RWPE2 (cell line): ENCODE measurements around the gene PDGFRB.
A peak's percentile ranks its signal among the peaks of the same experiment; 100 is the strongest.

Source experiments
- ATAC-seq: fragments of 200-7000 bp; cut with Tn5 transposase; 3 replicates; pipeline ENCODE4 v1.9.1; 2021; ENCODE audit warnings: low read depth
- DNase-seq: peaks from one replicate; pipeline ENCODE4 v3.0.0-alpha.2; 2020; ENCODE audit warnings: low spot score
- H3K27ac ChIP-seq: fragments of 450-650 bp; 2 replicates; pipeline ENCODE4 v1.5.1; 2017; ENCODE audit warnings: mild to moderate bottlenecking; ENCODE audit not compliant: poor library complexity, severe bottlenecking
- H3K27me3 ChIP-seq: fragments of 250-450 bp; sonication (Bioruptor Pico); 2 replicates; pipeline ENCODE4 v1.5.1; 2021; ENCODE audit warnings: mild to moderate bottlenecking, moderate library complexity; ENCODE audit not compliant: insufficient read depth, poor library complexity, severe bottlenecking
- H3K36me3 ChIP-seq: fragments of 250-450 bp; sonication (Bioruptor Pico); 2 replicates; pipeline ENCODE4 v1.5.1; 2020; ENCODE audit warnings: low read depth, mild to moderate bottlenecking, moderate library complexity
- H3K4me1 ChIP-seq: fragments of 250-450 bp; sonication (Bioruptor Pico); 2 replicates; pipeline ENCODE4 v1.5.1; 2021; ENCODE audit warnings: mild to moderate bottlenecking, moderate library complexity; ENCODE audit not compliant: insufficient read depth, poor library complexity, severe bottlenecking
- H3K4me3 ChIP-seq: fragments of 250-450 bp; sonication (Bioruptor Pico); 2 replicates; pipeline ENCODE4 v1.5.1; 2021; ENCODE audit warnings: mild to moderate bottlenecking, moderate library complexity; ENCODE audit not compliant: severe bottlenecking
- H3K9me3 ChIP-seq: fragments of 250-450 bp; sonication (Bioruptor Pico); 2 replicates; pipeline ENCODE4 v1.5.1; 2021; ENCODE audit warnings: mild to moderate bottlenecking, moderate library complexity; ENCODE audit not compliant: severe bottlenecking
- TF ChIP-seq, protein P1 (sequence below): fragments of 450-650 bp; IDR thresholded peaks from one replicate; pipeline ENCODE4 v1.5.1; 2017; ENCODE audit warnings: mild to moderate bottlenecking, moderate library complexity; ENCODE audit not compliant: poor library complexity, severe bottlenecking

The PDGFRB gene

GRCh38 chr5:150155258-150156026 lies at the start of gene PDGFRB:
TSS of gene PDGFRB (minus strand) at chr5:150155845. CDS start at chr5:150137047, 18,798 bp downstream.
- Histone ChIP-seq H3K4me1 (no peaks in the 10 kb centered on the region), H3K4me3 (peak within 1 kb of the TSS; percentile 13)
- no peak for DNase-seq

GRCh38 chr5:150204590-150204960 lies 48.9 kb upstream of the PDGFRB start:
- DNase-seq: no peak
- Histone ChIP-seq H3K4me1 (peaks cover 13% of the 10 kb centered on the region), H3K27me3 (no peaks in the 10 kb centered on the region), H3K27ac (no peak overlapping the region), H3K36me3 (no peaks in the 10 kb centered on the region), H3K9me3 (no peaks in the 10 kb centered on the region), H3K4me3 (no peak overlapping the region)
- no peak for ATAC-seq
- TF ChIP-seq, protein P1, sequence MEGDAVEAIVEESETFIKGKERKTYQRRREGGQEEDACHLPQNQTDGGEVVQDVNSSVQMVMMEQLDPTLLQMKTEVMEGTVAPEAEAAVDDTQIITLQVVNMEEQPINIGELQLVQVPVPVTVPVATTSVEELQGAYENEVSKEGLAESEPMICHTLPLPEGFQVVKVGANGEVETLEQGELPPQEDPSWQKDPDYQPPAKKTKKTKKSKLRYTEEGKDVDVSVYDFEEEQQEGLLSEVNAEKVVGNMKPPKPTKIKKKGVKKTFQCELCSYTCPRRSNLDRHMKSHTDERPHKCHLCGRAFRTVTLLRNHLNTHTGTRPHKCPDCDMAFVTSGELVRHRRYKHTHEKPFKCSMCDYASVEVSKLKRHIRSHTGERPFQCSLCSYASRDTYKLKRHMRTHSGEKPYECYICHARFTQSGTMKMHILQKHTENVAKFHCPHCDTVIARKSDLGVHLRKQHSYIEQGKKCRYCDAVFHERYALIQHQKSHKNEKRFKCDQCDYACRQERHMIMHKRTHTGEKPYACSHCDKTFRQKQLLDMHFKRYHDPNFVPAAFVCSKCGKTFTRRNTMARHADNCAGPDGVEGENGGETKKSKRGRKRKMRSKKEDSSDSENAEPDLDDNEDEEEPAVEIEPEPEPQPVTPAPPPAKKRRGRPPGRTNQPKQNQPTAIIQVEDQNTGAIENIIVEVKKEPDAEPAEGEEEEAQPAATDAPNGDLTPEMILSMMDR: no peak

More at GRCh38 chr5:150155258-150156026, at the start of gene PDGFRB:
- TF ChIP-seq, protein P1: no peak
- ATAC-seq: peak; percentile 51
- Histone ChIP-seq H3K36me3 (no peaks in the 10 kb centered on the region), H3K27me3 (no peaks in the 10 kb centered on the region), H3K27ac (no peak within 1 kb of the TSS), H3K9me3 (no peaks in the 10 kb centered on the region)

DNA sequence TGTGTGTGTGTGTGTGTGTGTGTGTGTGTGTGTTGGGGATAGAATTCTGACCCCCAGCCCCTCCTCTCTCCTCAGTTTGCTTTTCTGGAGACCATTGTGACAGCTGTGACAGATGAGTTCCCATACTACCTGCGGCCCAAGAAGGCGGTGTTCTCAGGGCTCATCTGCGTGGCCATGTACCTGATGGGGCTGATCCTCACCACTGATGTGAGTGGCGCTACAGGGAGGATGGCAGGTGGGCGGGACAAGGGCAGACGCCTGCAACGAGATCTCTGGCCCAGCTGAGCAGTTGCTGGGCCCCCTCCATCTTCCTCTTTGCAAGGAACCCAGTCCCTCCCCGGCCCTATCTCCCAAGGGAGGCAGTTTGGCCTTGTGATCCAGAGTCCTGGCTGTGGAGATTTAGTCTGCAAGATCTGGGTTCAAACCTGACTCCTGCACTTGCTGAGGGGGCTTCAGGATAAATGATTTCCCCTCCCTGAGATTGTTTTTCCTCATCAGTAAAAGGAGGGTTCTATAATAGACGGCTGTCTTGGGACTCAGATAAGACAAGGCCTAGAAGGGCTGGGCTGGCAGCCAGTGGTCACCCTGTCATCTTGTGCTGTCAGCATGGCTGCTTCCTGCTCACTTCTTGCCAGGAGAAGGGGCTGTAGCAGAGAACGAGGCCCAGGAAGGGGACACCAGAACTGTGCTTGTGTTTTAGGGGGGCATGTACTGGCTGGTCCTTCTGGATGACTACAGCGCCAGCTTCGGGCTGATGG lies 48.4 kb upstream of the PDGFRB start:
- H3K4me3 ChIP-seq: no peak overlapping the region
- TF ChIP-seq, protein P1: no peak
- no peak overlapping the region for H3K27ac ChIP-seq
- ATAC-seq (no peak), DNase-seq (no peak)
- H3K36me3 ChIP-seq: no peaks in the 10 kb centered on the region
- H3K9me3 ChIP-seq: no peaks in the 10 kb centered on the region
- H3K27me3 ChIP-seq: no peaks in the 10 kb centered on the region
- peaks cover 8% of the 10 kb centered on the region for H3K4me1 ChIP-seq

GRCh38 chr5:150202501-150202900 lies 46.9 kb upstream of the PDGFRB start:
- H3K4me1 ChIP-seq: no peaks in the 10 kb centered on the region
- H3K27ac ChIP-seq: no peak overlapping the region
- no peaks in the 10 kb centered on the region for H3K36me3 ChIP-seq
- DNase-seq: no peak
- H3K27me3 ChIP-seq: no peaks in the 10 kb centered on the region
- no peak for ATAC-seq
- H3K4me3 ChIP-seq: no peak overlapping the region
- H3K9me3 ChIP-seq: no peaks in the 10 kb centered on the region
- TF ChIP-seq, protein P1: no peak
